ENCODE data around the gene DLG2. TPM values are rescaled to one million over a fixed set of nuclear protein-coding genes. Genes with fewer than 3 reads are reported as not detected.

Gene DLG2
- total RNA-seq, 3 donors from 2014 or later (not counting 1 experiment from before 2014, with no cell fraction given): 1.7 to 2.9 (median 2.2) TPM

DNA sequence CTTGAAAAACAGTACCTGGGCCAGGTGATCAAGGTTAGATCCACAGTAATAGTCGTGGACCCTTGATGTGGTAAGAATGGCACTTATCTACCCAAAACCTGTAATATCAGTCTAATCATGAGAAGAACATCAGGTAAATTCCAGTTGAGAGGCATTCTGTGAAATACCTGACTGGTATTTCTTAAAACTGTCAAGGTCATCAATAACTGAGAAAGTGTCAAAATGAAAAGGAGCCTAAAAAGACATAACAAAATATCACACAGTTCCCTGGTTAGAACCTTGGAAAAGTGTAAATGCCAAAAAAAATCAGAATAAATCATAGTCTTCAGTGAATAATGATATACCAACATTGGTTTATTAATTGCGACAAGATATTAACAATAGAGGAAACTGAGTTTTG is 2185.5 kb downstream of the DLG2 start:
- TF ChIP-seq, protein P1, sequence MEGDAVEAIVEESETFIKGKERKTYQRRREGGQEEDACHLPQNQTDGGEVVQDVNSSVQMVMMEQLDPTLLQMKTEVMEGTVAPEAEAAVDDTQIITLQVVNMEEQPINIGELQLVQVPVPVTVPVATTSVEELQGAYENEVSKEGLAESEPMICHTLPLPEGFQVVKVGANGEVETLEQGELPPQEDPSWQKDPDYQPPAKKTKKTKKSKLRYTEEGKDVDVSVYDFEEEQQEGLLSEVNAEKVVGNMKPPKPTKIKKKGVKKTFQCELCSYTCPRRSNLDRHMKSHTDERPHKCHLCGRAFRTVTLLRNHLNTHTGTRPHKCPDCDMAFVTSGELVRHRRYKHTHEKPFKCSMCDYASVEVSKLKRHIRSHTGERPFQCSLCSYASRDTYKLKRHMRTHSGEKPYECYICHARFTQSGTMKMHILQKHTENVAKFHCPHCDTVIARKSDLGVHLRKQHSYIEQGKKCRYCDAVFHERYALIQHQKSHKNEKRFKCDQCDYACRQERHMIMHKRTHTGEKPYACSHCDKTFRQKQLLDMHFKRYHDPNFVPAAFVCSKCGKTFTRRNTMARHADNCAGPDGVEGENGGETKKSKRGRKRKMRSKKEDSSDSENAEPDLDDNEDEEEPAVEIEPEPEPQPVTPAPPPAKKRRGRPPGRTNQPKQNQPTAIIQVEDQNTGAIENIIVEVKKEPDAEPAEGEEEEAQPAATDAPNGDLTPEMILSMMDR (IDR thresholded peaks at IDR 0.05): no peak
- no peak overlapping the region for H3K4me3 Mint-ChIP-seq
- intact Hi-C loops (cut with micrococcal nuclease): no loop called here
- H3K36me3 Mint-ChIP-seq: no peaks in the 10 kb centered on the region
- H3K27me3 Mint-ChIP-seq (ENCODE audit: low read depth in 2 of 2): no peaks in the 10 kb centered on the region
- H3K27ac Mint-ChIP-seq: no peak overlapping the region
- Histone ChIP-seq H3K9me3 (ENCODE audit: control insufficient read depth, insufficient read depth, low read length) (no peaks in the 10 kb centered on the region), H3K36me3 (ENCODE audit: control insufficient read depth, insufficient read depth, low read length) (no peaks in the 10 kb centered on the region), H3K4me3 (ENCODE audit: low read length) (no peak overlapping the region), H3K27me3 (ENCODE audit: control insufficient read depth, insufficient read depth, low read length) (no peaks in the 10 kb centered on the region), H3K27ac (ENCODE audit: low read length) (no peak overlapping the region), H3K4me1 (ENCODE audit: control insufficient read depth, insufficient read depth, low read length) (no peaks in the 10 kb centered on the region)
- WGBS (ENCODE audit: insufficient coverage): 89% methylated on average over 1 of the region's 2 CpGs
- no peak for DNase-seq
- H3K4me1 Mint-ChIP-seq: no peaks in the 10 kb centered on the region
- no peak for ATAC-seq
- no peaks in the 10 kb centered on the region for H3K9me3 Mint-ChIP-seq

DNA sequence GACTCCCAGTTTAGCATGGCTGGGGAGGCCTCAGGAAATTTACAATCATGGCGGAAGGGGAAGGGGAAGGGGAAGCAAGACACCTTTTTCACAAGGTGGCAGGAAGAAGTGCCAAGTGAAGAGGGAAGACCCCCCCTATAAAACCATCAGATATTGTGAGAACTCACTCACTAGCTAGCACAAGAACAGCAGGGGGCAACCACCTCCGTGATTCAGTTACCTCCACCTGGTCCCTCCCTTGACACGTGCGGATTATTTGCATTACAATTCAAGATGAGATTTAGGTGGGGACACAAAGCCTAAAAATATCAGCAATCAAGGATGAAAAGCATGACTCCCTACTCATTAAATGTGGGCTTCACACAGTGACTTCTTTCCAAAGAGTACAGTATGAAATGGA is 2186.0 kb downstream of the DLG2 start:
- intact Hi-C loops (cut with micrococcal nuclease): no loop called here
- H3K4me3 Mint-ChIP-seq: no peak overlapping the region

DNA sequence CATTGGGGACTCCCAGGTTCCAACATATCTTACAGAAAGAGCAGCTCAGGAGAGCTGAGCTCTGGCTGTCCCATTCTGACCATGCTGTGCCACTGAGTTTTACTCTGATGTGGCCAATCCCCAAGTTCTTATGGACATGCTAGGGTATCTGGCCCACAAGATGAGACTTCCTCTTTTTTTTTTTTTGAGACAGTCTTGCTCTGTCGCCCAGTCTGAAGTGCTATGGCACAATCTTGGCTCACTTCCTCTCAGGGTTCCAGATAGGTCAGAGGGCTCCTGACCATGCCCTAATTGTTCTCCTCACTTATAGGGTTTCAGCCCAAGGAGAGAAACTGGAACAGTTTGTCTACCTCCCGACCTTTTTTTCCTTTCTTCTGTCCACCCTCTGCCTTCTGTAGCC is 2188.7 kb downstream of the DLG2 start:
- intact Hi-C loops (cut with micrococcal nuclease): no loop called here
- Mint-ChIP-seq H3K4me3 (no peak overlapping the region), H3K36me3 (no peaks in the 10 kb centered on the region), H3K27me3 (ENCODE audit: low read depth in 2 of 2) (no peaks in the 10 kb centered on the region), H3K4me1 (no peaks in the 10 kb centered on the region), H3K9me3 (no peaks in the 10 kb centered on the region), H3K27ac (no peak overlapping the region)
- TF ChIP-seq, protein P1 (IDR thresholded peaks at IDR 0.05): no peak
- Histone ChIP-seq H3K27ac (ENCODE audit: low read length) (no peak overlapping the region), H3K27me3 (ENCODE audit: control insufficient read depth, insufficient read depth, low read length) (no peaks in the 10 kb centered on the region), H3K9me3 (ENCODE audit: control insufficient read depth, insufficient read depth, low read length) (no peaks in the 10 kb centered on the region), H3K4me1 (ENCODE audit: control insufficient read depth, insufficient read depth, low read length) (no peaks in the 10 kb centered on the region), H3K4me3 (ENCODE audit: low read length) (no peak overlapping the region), H3K36me3 (ENCODE audit: control insufficient read depth, insufficient read depth, low read length) (no peaks in the 10 kb centered on the region)
- no peak for ATAC-seq
- WGBS (ENCODE audit: insufficient coverage): 11% methylated on average over 1 of the region's 2 CpGs
- DNase-seq: no peak

More for the DNA sequence above, 2186.0 kb downstream of the DLG2 start:
- Histone ChIP-seq H3K4me1 (ENCODE audit: control insufficient read depth, insufficient read depth, low read length) (no peaks in the 10 kb centered on the region), H3K27me3 (ENCODE audit: control insufficient read depth, insufficient read depth, low read length) (no peaks in the 10 kb centered on the region), H3K4me3 (ENCODE audit: low read length) (no peak overlapping the region), H3K36me3 (ENCODE audit: control insufficient read depth, insufficient read depth, low read length) (no peaks in the 10 kb centered on the region), H3K27ac (ENCODE audit: low read length) (no peak overlapping the region), H3K9me3 (ENCODE audit: control insufficient read depth, insufficient read depth, low read length) (no peaks in the 10 kb centered on the region)
- H3K4me1 Mint-ChIP-seq: no peaks in the 10 kb centered on the region
- TF ChIP-seq, protein P1 (IDR thresholded peaks at IDR 0.05): no peak
- H3K36me3 Mint-ChIP-seq: no peaks in the 10 kb centered on the region
- no peaks in the 10 kb centered on the region for H3K9me3 Mint-ChIP-seq
- DNase-seq (no peak), ATAC-seq (no peak)
- no peak overlapping the region for H3K27ac Mint-ChIP-seq
- no peaks in the 10 kb centered on the region for H3K27me3 Mint-ChIP-seq (ENCODE audit: low read depth in 2 of 2)
- 78% methylated on average over 3 of the region's 4 CpGs for WGBS (ENCODE audit: insufficient coverage)

DNA sequence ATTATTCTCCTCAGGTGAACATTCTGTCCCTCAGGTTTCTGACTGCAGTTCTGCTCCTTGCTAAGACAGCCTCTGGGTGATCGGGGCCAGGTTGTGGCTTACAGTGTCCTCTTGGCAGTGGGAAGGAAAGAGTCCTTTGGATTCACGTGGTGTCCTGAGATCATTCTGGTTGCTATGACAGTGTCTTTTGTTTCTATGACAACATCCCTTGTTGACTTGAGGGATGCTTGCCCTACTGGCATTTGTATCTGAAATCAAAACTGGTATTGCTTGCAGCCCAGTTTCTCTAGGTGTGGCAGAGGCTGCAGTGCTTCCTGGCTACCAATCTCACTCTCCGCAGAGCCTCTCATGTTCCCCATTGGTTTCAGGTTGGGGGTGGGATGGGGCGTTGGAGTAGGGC is 2189.2 kb downstream of the DLG2 start:
- no peak overlapping the region for H3K4me3 ChIP-seq (ENCODE audit: low read length)
- no peaks in the 10 kb centered on the region for H3K36me3 ChIP-seq (ENCODE audit: control insufficient read depth, insufficient read depth, low read length)
- ATAC-seq (no peak), DNase-seq (no peak)
- WGBS (ENCODE audit: insufficient coverage): 87% methylated on average over 4 of the region's 4 CpGs
- no peaks in the 10 kb centered on the region for H3K4me1 ChIP-seq (ENCODE audit: control insufficient read depth, insufficient read depth, low read length)
- intact Hi-C loops (cut with micrococcal nuclease): no loop called here
- H3K4me3 Mint-ChIP-seq: no peak overlapping the region
- H3K4me1 Mint-ChIP-seq: no peaks in the 10 kb centered on the region
- H3K9me3 Mint-ChIP-seq: no peaks in the 10 kb centered on the region
- no peaks in the 10 kb centered on the region for H3K36me3 Mint-ChIP-seq
- H3K27ac Mint-ChIP-seq: no peak overlapping the region
- H3K27me3 ChIP-seq (ENCODE audit: control insufficient read depth, insufficient read depth, low read length): no peaks in the 10 kb centered on the region
- TF ChIP-seq, protein P1 (IDR thresholded peaks at IDR 0.05): no peak
- H3K27me3 Mint-ChIP-seq (ENCODE audit: low read depth in 2 of 2): no peaks in the 10 kb centered on the region
- no peak overlapping the region for H3K27ac ChIP-seq (ENCODE audit: low read length)
- no peaks in the 10 kb centered on the region for H3K9me3 ChIP-seq (ENCODE audit: control insufficient read depth, insufficient read depth, low read length)
